Thyroid gland (tissue), 4 donors: Measurements from ENCODE around the gene TECPR2. TPM values are rescaled to one million over a fixed set of nuclear protein-coding genes. Genes with fewer than 3 reads are reported as not detected.

Experiments
- DNase-seq, 2 donors: peaks; one replicate each; pipeline ENCODE4 v3.0.0-alpha.2; 2019
- H3K27ac ChIP-seq, 3 donors: fragments of 200-600 bp; sonication (generic); 1 replicate in 2 of 3; 2 replicates in 1 of 3; pipeline ENCODE4 v1.5.1; 2016 to 2019; ENCODE audit warnings: mild to moderate bottlenecking in 1 of 3, moderate library complexity in 1 of 3
- H3K27me3 ChIP-seq: fragments of 200-600 bp; sonication (generic); one replicate; pipeline ENCODE4 v1.5.1; 2019
- H3K36me3 ChIP-seq, 2 donors: fragments of 200-600 bp; sonication (generic); one replicate each; pipeline ENCODE4 v1.5.1; 2016 to 2019
- H3K4me1 ChIP-seq, 2 donors: fragments of 200-600 bp; sonication (generic); one replicate each; pipeline ENCODE4 v1.5.1; 2017 to 2019
- H3K4me3 ChIP-seq, 3 donors: fragments of 200-600 bp; sonication (generic); replicated peaks in 1 of 3; 1 replicate in 2 of 3; 2 replicates in 1 of 3; pipeline ENCODE4 v1.5.1; 2016; ENCODE audit warnings: mild to moderate bottlenecking in 1 of 3
- H3K9me3 ChIP-seq: fragments of 200-600 bp; sonication (generic); one replicate; pipeline ENCODE4 v1.5.1; 2017
- POLR2A ChIP-seq, 2 donors: fragments of 450-650 bp; IDR thresholded peaks; one replicate each; pipeline ENCODE4 v1.6.1; 2017; ENCODE audit warnings: antibody characterized with exemption in 2 of 2, mild to moderate bottlenecking in 2 of 2, moderate library complexity in 1 of 2
- WGBS, 2 donors: methylation state at CpG; one replicate each; pipeline ENCODE4 v1.1.5; 2017; 5-methylcytosine and 5-hydroxymethylcytosine counted together
- intact Hi-C: fragments of 100-400 bp; cut with DNase I; formaldehyde crosslinking; loops from one replicate; pipeline ENCODE4 v1.15.1; 2023
- total RNA-seq, 4 donors: library from RNA; depleted of rRNA; stranded (reverse); fragments of >200 nt; gene quantifications; one replicate each; pipeline ENCODE4 v1.2.3, GENCODE V29; 2016
- TF ChIP-seq, protein P1 (sequence below), 6 experiments: fragments of 200-600 bp in 3 of 6; fragments of 450-650 bp in 3 of 6; sonication (generic) in 3 of 6; IDR thresholded peaks; one replicate each; pipeline ENCODE4 v1.5.1; 2016 to 2019; ENCODE audit warnings: antibody characterized with exemption in 6 of 6, mild to moderate bottlenecking in 2 of 6, inconsistent platforms in 1 of 6, moderate library complexity in 1 of 6

TECPR2 gene
- total RNA-seq, 4 donors from 2014 or later, result 11.8 to 23.8 (median 19.0) TPM

DNA sequence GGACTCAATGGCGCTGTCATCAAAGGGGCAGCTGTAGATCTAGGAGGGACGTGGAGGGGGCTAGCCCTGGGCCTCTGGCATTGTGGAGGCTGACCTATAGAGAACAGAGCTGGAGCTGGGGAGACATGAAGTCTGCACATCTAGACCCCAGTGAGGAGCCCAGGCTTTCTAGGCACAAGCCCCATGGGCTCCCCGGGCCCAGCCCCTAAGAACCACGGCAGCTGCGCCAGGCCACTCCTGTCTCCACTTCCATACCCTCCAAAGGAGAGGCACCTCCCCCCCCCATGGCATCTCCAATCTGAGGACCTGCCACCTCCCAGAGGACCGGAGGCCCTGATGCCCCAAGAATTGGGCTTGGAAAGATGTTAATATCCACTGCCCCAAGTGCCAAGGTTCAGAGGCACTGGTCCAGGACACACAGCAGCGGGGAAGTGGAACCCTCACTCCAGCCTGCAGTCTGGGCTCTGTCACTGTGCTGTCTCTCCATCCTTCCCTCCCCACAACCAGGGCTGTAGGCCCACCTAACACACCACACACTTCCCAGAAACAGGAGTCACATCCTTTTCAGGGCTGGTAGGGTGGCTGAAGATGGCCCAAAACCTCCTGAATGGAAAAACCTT lies 142.4 kb downstream of the TECPR2 start:
- Histone ChIP-seq H3K4me3 (no peak overlapping the region), H3K4me1 (peaks cover 7 to 22% of the 10 kb centered on the region in 2 donors), H3K27ac (no peak overlapping the region), H3K27me3 (no peaks in the 10 kb centered on the region), H3K36me3 (no peaks in the 10 kb centered on the region), H3K9me3 (no peaks in the 10 kb centered on the region)
- WGBS, 2 donors, result 84 to 100% methylated on average over 1 to 6 of the region's 7 CpGs
- DNase-seq, result no peak
- intact Hi-C loops, result no loop called here
- TF ChIP-seq, protein P1, sequence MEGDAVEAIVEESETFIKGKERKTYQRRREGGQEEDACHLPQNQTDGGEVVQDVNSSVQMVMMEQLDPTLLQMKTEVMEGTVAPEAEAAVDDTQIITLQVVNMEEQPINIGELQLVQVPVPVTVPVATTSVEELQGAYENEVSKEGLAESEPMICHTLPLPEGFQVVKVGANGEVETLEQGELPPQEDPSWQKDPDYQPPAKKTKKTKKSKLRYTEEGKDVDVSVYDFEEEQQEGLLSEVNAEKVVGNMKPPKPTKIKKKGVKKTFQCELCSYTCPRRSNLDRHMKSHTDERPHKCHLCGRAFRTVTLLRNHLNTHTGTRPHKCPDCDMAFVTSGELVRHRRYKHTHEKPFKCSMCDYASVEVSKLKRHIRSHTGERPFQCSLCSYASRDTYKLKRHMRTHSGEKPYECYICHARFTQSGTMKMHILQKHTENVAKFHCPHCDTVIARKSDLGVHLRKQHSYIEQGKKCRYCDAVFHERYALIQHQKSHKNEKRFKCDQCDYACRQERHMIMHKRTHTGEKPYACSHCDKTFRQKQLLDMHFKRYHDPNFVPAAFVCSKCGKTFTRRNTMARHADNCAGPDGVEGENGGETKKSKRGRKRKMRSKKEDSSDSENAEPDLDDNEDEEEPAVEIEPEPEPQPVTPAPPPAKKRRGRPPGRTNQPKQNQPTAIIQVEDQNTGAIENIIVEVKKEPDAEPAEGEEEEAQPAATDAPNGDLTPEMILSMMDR (IDR thresholded peaks at IDR 0.05), result no peak
- TF ChIP-seq POLR2A (IDR thresholded peaks at IDR 0.05), result no peak

DNA sequence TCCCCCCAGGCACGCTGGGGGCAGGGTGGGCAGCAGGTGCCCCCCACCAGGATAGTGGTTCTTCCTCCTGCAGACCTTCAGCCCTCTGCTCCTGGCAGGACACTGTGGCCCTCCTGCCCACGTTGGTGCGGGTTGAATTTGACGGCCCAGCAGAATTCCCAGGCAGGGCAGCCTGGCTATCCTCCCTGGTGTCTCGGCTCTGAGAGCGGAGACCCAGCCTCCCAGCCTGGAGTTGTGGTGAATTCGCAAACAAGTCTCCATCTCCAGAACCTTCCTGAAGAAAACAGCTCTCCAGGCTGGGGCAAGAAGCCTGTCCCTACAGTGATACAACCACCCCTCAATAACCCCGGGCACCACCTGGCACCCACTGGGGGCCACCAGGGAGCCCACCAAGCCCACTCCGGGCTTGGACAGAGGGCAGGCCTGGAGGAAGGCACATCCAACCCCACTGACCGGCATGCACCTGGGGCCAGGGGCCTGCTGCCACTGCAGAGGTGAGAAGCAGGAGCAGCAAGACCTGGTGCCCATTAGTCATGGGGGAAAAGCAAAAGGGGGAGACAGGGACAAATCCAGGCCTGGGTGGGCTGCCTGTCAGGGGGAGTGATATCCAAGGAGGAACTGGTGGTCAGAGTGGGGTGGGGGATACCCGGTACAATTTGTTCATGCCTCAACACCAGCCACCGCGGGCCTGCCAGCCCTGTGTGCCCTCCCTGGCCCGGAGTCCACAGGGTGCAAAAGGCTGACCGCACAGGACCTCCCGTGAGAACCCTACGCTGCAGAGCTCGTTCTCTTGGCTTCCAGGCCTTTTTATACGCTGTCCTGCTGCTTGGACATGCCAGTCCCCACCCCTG lies 143.3 kb downstream of the TECPR2 start:
- H3K27ac ChIP-seq, result no peak overlapping the region
- intact Hi-C loops, result no loop called here
- H3K36me3 ChIP-seq, result no peaks in the 10 kb centered on the region

DNA sequence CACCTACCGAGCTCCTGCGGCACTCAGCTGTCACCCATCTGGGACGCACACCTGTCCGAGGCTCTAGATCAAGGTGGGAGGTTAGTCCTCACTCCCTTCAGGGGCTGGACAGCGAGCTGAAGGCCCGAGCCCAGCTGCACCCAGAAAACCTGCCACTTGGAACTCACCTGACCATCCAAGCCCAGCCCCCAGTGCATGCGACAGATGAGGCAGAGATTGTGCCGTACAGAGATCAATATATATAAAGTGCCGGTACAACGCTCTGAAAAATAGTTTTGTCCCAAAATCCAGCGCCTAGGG lies 143.8 kb downstream of the TECPR2 start:
- WGBS, 2 donors, result 98 to 100% methylated on average over 6 to 11 of the region's 11 CpGs
- peaks cover 14 to 23% of the 10 kb centered on the region in 2 donors for H3K4me1 ChIP-seq
- H3K4me3 ChIP-seq, result no peak overlapping the region
- H3K36me3 ChIP-seq, result no peaks in the 10 kb centered on the region
- H3K27me3 ChIP-seq, result no peaks in the 10 kb centered on the region
- H3K9me3 ChIP-seq, result no peaks in the 10 kb centered on the region
- no peak overlapping the region for H3K27ac ChIP-seq
- no peak for DNase-seq
- intact Hi-C loops, result no loop called here
- TF ChIP-seq, protein P1 (IDR thresholded peaks at IDR 0.05), result no peak
- no peak for TF ChIP-seq POLR2A (IDR thresholded peaks at IDR 0.05)

More for the DNA sequence above, 143.3 kb downstream of the TECPR2 start:
- no peak for DNase-seq
- H3K27me3 ChIP-seq, result no peaks in the 10 kb centered on the region
- peaks cover 14 to 22% of the 10 kb centered on the region in 2 donors for H3K4me1 ChIP-seq
- H3K9me3 ChIP-seq, result no peaks in the 10 kb centered on the region
- 89 to 96% methylated on average over 11 to 18 of the region's 19 CpGs for WGBS, 2 donors
- no peak for TF ChIP-seq POLR2A (IDR thresholded peaks at IDR 0.05)
- TF ChIP-seq, protein P1 (IDR thresholded peaks at IDR 0.05), result no peak
- no peak overlapping the region for H3K4me3 ChIP-seq

DNA sequence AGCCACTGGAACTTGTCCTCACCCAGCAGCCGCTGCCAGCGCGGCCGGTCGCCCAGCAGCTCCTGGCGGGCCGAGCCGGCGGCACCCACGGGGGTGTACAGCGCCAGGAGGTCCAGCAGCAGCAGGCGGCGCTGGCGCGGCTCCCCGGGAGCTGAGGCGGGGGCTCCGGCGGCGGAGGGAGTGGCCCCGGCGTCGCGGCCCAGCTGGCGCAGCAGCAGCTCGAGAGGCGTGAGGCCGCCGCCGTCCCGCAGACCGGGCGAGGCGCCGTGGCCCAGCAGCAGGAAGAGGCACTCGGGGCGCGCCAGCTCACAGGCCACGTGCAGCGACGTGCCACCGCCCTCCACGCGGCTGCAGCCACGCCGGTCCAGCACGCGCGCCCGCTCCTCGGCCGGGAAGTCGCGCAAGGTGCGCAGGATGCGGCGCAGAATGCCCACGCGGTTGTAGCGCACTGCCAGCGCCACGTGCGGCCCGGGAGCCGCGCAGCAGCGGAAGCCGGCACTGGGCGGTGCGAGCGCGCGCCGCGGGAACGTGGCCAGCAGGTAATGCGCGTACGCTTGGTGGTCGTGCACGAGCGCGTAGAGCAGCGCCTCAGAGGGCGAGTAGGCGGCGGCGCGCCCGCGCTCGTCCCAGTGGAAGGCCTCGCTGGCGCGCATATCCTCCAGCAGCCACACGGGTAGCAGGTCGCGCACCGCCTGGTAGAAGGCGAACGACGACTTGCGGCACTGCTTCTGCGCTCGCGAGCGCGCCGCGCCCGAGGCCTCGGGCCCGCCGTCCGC lies 144.5 kb downstream of the TECPR2 start:
- no peak for DNase-seq
- H3K27me3 ChIP-seq, result no peaks in the 10 kb centered on the region
- TF ChIP-seq POLR2A (IDR thresholded peaks at IDR 0.05), result no peak
- TF ChIP-seq, protein P1 (IDR thresholded peaks at IDR 0.05), result no peak
- H3K27ac ChIP-seq, result no peak overlapping the region
- peaks cover 14 to 23% of the 10 kb centered on the region in 2 donors for H3K4me1 ChIP-seq
- H3K9me3 ChIP-seq, result no peaks in the 10 kb centered on the region
- no peaks in the 10 kb centered on the region for H3K36me3 ChIP-seq
- no peak overlapping the region for H3K4me3 ChIP-seq
- intact Hi-C loops, result no loop called here
- WGBS, 2 donors, result 87 to 92% methylated on average over 61 to 99 of the region's 115 CpGs
